Nephron progenitor cell (in vitro differentiated cells): ENCODE data around the gene LAT.
"Not testable (repeated sequence)": the region's sequence is repeated elsewhere in the genome, so short reads cannot be mapped to it uniquely, and the experiment has no call there.

Source experiments
- DNase-seq: peaks from one replicate; pipeline ENCODE4 v3.0.0; 2021
- H3K27ac Mint-ChIP-seq: 2 replicates; pipeline ENCODE4 v1.8.0; 2021; ENCODE audit warnings: mild to moderate bottlenecking, moderate library complexity, mixed read lengths
- H3K27me3 Mint-ChIP-seq: 2 replicates; pipeline ENCODE4 v1.8.0; 2021; ENCODE audit warnings: mild to moderate bottlenecking, low read depth, mixed read lengths; ENCODE audit not compliant: poor library complexity
- H3K36me3 Mint-ChIP-seq: 2 replicates; pipeline ENCODE4 v1.8.0; 2021; ENCODE audit warnings: low read depth, mixed read lengths
- H3K4me1 Mint-ChIP-seq: 2 replicates; pipeline ENCODE4 v1.8.0; 2021; ENCODE audit warnings: mixed read lengths
- H3K4me3 Mint-ChIP-seq: 2 replicates; pipeline ENCODE4 v1.8.0; 2021; ENCODE audit warnings: mild to moderate bottlenecking, moderate library complexity, mixed read lengths
- H3K9me3 Mint-ChIP-seq: 2 replicates; pipeline ENCODE4 v1.8.0; 2021; ENCODE audit warnings: mild to moderate bottlenecking, moderate library complexity, mixed read lengths
- TF ChIP-seq, protein P1 (sequence below): fragments of 200-600 bp; sonication (generic); IDR thresholded peaks from 2 replicates; pipeline ENCODE4 v1.5.0; 2021; ENCODE audit warnings: antibody characterized with exemption

The LAT gene

DNA sequence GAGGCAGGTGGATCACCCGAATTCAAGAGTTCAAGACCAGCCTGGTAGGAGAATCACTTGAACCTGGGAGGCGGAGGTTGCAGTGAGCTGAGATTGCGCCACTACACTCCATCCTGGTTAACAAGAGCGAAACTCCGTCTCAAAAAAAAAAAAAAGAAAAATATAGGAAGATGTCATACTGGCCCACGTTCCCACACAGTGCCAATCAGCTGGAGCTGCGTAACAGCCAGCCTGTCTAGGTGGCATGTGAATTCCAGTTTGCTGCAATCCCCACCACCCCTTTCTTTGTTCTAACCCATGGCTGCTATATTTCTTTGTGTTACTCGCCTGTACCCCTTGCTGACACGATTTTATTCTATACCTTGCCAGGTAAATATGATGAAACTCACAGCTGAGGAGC, 26.6 kb upstream of the LAT start:
- H3K27me3 Mint-ChIP-seq = no peaks in the 10 kb centered on the region
- no peaks in the 10 kb centered on the region for H3K4me1 Mint-ChIP-seq
- H3K36me3 Mint-ChIP-seq = peaks cover 74% of the 10 kb centered on the region
- TF ChIP-seq, protein P1, sequence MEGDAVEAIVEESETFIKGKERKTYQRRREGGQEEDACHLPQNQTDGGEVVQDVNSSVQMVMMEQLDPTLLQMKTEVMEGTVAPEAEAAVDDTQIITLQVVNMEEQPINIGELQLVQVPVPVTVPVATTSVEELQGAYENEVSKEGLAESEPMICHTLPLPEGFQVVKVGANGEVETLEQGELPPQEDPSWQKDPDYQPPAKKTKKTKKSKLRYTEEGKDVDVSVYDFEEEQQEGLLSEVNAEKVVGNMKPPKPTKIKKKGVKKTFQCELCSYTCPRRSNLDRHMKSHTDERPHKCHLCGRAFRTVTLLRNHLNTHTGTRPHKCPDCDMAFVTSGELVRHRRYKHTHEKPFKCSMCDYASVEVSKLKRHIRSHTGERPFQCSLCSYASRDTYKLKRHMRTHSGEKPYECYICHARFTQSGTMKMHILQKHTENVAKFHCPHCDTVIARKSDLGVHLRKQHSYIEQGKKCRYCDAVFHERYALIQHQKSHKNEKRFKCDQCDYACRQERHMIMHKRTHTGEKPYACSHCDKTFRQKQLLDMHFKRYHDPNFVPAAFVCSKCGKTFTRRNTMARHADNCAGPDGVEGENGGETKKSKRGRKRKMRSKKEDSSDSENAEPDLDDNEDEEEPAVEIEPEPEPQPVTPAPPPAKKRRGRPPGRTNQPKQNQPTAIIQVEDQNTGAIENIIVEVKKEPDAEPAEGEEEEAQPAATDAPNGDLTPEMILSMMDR = no peak
- no peak overlapping the region for H3K27ac Mint-ChIP-seq
- H3K4me3 Mint-ChIP-seq = no peak overlapping the region
- H3K9me3 Mint-ChIP-seq = no peaks in the 10 kb centered on the region
- DNase-seq = no peak

DNA sequence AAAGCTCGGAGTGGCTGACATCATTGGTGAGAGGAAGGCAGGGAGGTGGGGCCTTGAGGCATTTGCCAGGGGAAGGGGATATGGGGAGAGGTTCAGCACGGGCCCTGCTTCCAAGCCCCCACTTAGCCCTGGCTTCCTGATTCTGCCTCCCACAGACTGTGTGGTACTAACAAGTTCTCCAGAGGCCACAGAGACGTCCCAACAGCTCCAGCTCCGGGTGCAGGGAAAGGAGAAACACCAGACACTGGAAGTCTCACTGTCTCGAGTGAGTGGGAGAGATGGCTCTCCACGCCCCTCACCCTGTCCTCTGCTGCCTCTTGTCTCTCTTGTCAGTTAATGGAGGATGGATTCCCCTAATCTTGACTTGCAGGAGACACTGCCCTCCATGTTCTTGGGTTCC, 26.0 kb upstream of the LAT start:
- Mint-ChIP-seq H3K27me3 (no peaks in the 10 kb centered on the region), H3K36me3 (peaks cover 75% of the 10 kb centered on the region), H3K27ac (no peak overlapping the region)

DNA sequence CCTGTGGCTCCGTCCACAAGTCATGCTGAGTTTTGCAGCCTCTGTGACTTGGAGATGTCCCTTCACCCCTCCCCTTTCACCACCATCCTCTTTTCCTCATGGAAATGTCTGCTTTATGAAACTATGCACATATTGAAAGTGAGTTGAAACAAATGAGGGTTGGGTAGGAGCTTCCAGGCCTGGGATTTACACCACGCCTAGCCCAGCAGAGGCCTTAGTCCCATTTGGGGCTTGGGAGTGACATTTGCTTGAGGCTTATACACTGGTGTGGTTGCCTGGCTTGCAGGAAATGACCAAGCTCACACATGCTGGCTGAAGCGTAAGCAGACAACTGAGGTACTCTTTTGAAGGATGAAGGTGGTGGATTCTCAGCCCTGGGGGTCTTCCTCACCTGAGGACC, 20.8 kb upstream of the LAT start:
- Mint-ChIP-seq H3K4me3 (no peak overlapping the region), H3K27ac (no peak overlapping the region), H3K9me3 (no peaks in the 10 kb centered on the region), H3K4me1 (no peaks in the 10 kb centered on the region), H3K36me3 (peaks cover 56% of the 10 kb centered on the region), H3K27me3 (no peaks in the 10 kb centered on the region)
- TF ChIP-seq, protein P1 = no peak
- DNase-seq = no peak

More for the DNA sequence above, 26.0 kb upstream of the LAT start:
- H3K4me3 Mint-ChIP-seq = no peak overlapping the region
- TF ChIP-seq, protein P1 = no peak
- no peaks in the 10 kb centered on the region for H3K9me3 Mint-ChIP-seq
- H3K4me1 Mint-ChIP-seq = no peaks in the 10 kb centered on the region
- no peak for DNase-seq

DNA sequence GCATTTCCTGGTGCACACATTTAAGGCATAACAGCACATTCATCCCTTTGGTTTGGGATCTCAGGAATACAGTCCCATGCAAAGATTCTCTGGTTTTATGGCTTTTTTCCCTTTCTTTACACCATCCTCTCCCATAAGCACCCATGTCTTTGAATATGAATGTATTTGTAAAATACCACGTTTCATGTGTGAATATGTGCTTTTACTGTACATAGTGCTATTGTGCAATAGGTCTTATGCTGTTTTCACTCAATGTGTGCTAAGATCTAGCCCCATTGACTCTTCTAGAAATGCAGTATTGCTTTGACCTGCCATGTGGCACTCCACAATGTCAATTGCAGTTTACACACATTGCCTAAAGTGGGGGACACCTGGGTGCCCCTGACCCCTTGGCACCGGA, 20.4 kb upstream of the LAT start:
- Mint-ChIP-seq H3K27me3 (no peaks in the 10 kb centered on the region), H3K36me3 (peaks cover 53% of the 10 kb centered on the region), H3K27ac (no peak overlapping the region), H3K4me1 (no peaks in the 10 kb centered on the region), H3K9me3 (no peaks in the 10 kb centered on the region), H3K4me3 (no peak overlapping the region)
- DNase-seq = no peak
- TF ChIP-seq, protein P1 = no peak

DNA sequence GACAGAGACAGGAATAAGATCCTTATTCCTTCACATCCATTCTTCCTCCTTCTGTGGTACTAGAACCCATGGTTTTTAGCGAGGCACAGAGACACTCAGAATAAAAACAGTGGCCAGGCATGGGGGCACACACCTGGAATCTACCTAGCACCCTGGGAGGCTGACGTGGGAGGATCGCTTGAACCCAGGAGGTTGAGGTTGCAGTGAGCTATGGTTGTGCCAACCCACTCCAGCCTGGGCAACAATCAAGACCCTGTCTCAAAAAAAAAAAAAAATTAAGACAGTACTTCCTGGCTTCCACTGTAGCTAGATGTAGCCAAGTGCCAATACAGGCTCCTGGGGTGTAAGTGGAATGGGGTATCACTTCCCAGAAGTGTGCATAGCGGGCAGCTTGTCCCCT, 17.7 kb upstream of the LAT start:
- no peak for DNase-seq
- no peak overlapping the region for H3K4me3 Mint-ChIP-seq
- no peaks in the 10 kb centered on the region for H3K27me3 Mint-ChIP-seq
- no peaks in the 10 kb centered on the region for H3K4me1 Mint-ChIP-seq
- H3K27ac Mint-ChIP-seq = no peak overlapping the region
- TF ChIP-seq, protein P1 = no peak
- H3K36me3 Mint-ChIP-seq = peaks cover 33% of the 10 kb centered on the region
- no peaks in the 10 kb centered on the region for H3K9me3 Mint-ChIP-seq

DNA sequence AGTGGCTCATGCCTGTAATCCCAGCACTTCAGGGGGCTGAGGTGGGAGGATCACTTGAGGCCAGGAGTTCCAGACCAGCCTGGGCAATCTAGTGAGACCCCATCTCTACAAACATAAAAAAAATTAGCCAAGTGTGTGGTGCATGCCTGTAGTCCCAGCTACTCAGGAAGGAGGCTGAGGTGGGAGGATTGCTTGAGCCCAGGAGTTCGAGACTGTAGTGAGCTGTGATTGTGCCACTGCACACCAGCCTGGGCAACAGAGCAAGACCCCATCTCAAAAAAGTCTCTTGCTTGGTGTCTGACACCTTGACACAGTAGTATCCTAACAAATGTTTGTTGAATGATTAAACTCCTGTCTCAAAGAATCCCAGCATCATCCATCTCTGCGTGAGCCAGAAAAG, 15.2 kb upstream of the LAT start:
- Mint-ChIP-seq H3K4me1 (peaks cover 13% of the 10 kb centered on the region), H3K36me3 (peaks cover 11% of the 10 kb centered on the region)
- H3K9me3 Mint-ChIP-seq, H3K27me3 Mint-ChIP-seq, H3K27ac Mint-ChIP-seq, DNase-seq, H3K4me3 Mint-ChIP-seq: not testable (repeated sequence)
